Measurements from ENCODE around the gene BTBD18.

- TF ChIP-seq CTCF (optimal IDR thresholded peaks at IDR 0.05 in 1 of 3, IDR thresholded peaks at IDR 0.05 in 1 of 3, conservative IDR thresholded peaks at IDR 0.05 in 1 of 3; ENCODE audit: extremely low read depth in 1 of 3, insufficient read depth in 2 of 3, low read length in 3 of 3): no peak
- no peak for TF ChIP-seq EZH2 (IDR thresholded peaks at IDR 0.05; ENCODE audit: low read length)
These were observed 1.3 kb upstream of the BTBD18 start for GRCh38 chr11:57752954-57753353.

Data from keratinocyte (primary cell).